IMR-90 (cell line): Measurements from ENCODE around the gene ETFDH. TPM values are rescaled to one million over a fixed set of nuclear protein-coding genes. Genes with fewer than 3 reads are reported as not detected.

Experiments used
- ATAC-seq: fragments of 200-7000 bp; cut with Tn5 transposase; 2 replicates; pipeline ENCODE4 v1.9.1; 2020; ENCODE audit warnings: low read depth, mild to moderate bottlenecking, moderate library complexity
- BruUV-seq: library from RNA; stranded (reverse); fragments of 400-500 nt; replicated peaks from 2 replicates; lab custom pipeline; 2021; lab: Mats Ljungman, UMichigan
- CTCF ChIA-PET: fragments of 300-600 bp; formaldehyde crosslinking; extraction: SDS; loops from one replicate; lab custom pipeline; 2021; ENCODE audit warnings: antibody characterized with exemption; lab: Yijun Ruan, JAX
- POLR2A ChIA-PET: fragments of 300-600 bp; sonication (Branson Sonifier 250); formaldehyde crosslinking; loops from one replicate; lab custom pipeline; 2022; ENCODE audit warnings: antibody characterized with exemption; ENCODE audit not compliant: unreplicated experiment; lab: Charles Lee
- DNase-seq: peaks from one replicate; pipeline ENCODE4 v3.0.0; 2013
- H2AFZ ChIP-seq: replicated peaks from 2 replicates; pipeline ENCODE3; 2013; ENCODE audit warnings: low read length, mild to moderate bottlenecking; ENCODE audit not compliant: poor library complexity
- H2AK5ac ChIP-seq: 2 replicates; pipeline ENCODE4 v1.6.1; 2013; ENCODE audit warnings: low read depth, low read length, inconsistent platforms
- H2AK9ac ChIP-seq: replicated peaks from 2 replicates; pipeline ENCODE3; 2013; ENCODE audit warnings: mild to moderate bottlenecking, low read depth, low read length, moderate library complexity; ENCODE audit not compliant: poor library complexity
- H2BK120ac ChIP-seq: 2 replicates; pipeline ENCODE4 v1.6.1; 2013; ENCODE audit warnings: low read depth, low read length, inconsistent platforms
- H2BK15ac ChIP-seq: 3 replicates; pipeline ENCODE4 v1.6.1; 2013; ENCODE audit warnings: low read depth, low read length, inconsistent platforms
- H2BK20ac ChIP-seq: 2 replicates; pipeline ENCODE4 v1.6.1; 2013; ENCODE audit warnings: low read depth, mild to moderate bottlenecking, inconsistent platforms, low read length, moderate library complexity
- H2BK5ac ChIP-seq: 2 replicates; pipeline ENCODE4 v1.6.1; 2013; ENCODE audit warnings: mild to moderate bottlenecking, low read depth, low read length, inconsistent platforms; ENCODE audit not compliant: poor library complexity, severe bottlenecking
- H3K14ac ChIP-seq: replicated peaks from 2 replicates; pipeline ENCODE4 v1.6.1; 2013; ENCODE audit warnings: low read depth, low read length, inconsistent platforms
- H3K18ac ChIP-seq: 2 replicates; pipeline ENCODE4 v1.6.1; 2013; ENCODE audit warnings: low read depth, low read length, control low read depth
- H3K23ac ChIP-seq: 2 replicates; pipeline ENCODE4 v1.6.1; 2013; ENCODE audit warnings: low read depth, low read length, inconsistent platforms
- H3K27ac ChIP-seq: 2 replicates; pipeline ENCODE4 v1.5.1; 2013; ENCODE audit warnings: mild to moderate bottlenecking, control low read depth, low read length; ENCODE audit not compliant: insufficient read depth
- H3K27me3 ChIP-seq: 2 replicates; pipeline ENCODE4 v1.6.1; 2013; ENCODE audit warnings: low read length; ENCODE audit not compliant: control insufficient read depth, insufficient read depth
- H3K36me3 ChIP-seq: 2 replicates; pipeline ENCODE4 v1.6.1; 2013; ENCODE audit warnings: low read length, mixed read lengths; ENCODE audit not compliant: control insufficient read depth, insufficient read depth
- H3K4ac ChIP-seq: 2 replicates; pipeline ENCODE4 v1.6.1; 2013; ENCODE audit warnings: low read depth, low read length, inconsistent platforms
- H3K4me1 ChIP-seq: 2 replicates; pipeline ENCODE4 v1.6.1; 2013; ENCODE audit warnings: low read length, mixed read lengths; ENCODE audit not compliant: control insufficient read depth, insufficient read depth
- H3K4me2 ChIP-seq: 2 replicates; pipeline ENCODE4 v1.6.1; 2013; ENCODE audit warnings: low read depth, mild to moderate bottlenecking, control low read depth, low read length, moderate library complexity
- H3K4me3 ChIP-seq: 2 replicates; pipeline ENCODE4 v1.5.1; 2013; ENCODE audit warnings: low read depth, mild to moderate bottlenecking, control low read depth, low read length, moderate library complexity; ENCODE audit not compliant: insufficient read depth
- H3K56ac ChIP-seq: 2 replicates; pipeline ENCODE4 v1.6.1; 2013; ENCODE audit warnings: low read length, inconsistent platforms; ENCODE audit not compliant: insufficient read depth; ENCODE audit errors: extremely low read depth
- H3K79me1 ChIP-seq, 2 experiments: 2 replicates each; pipeline ENCODE4 v1.6.1; 2013; ENCODE audit warnings: low read length in 2 of 2, inconsistent platforms in 1 of 2, low read depth in 1 of 2
- H3K9ac ChIP-seq: 2 replicates; pipeline ENCODE4 v1.6.1; 2013; ENCODE audit warnings: low read depth, low read length, control low read depth
- H3K9me1 ChIP-seq: 2 replicates; pipeline ENCODE4 v1.6.1; 2013; ENCODE audit warnings: low read length, inconsistent platforms; ENCODE audit not compliant: insufficient read depth
- H3K9me3 ChIP-seq: 2 replicates; pipeline ENCODE4 v1.6.1; 2013; ENCODE audit warnings: low read length; ENCODE audit not compliant: control insufficient read depth, insufficient read depth
- H4K20me1 ChIP-seq: 2 replicates; pipeline ENCODE4 v1.6.1; 2013; ENCODE audit warnings: low read length, inconsistent platforms; ENCODE audit not compliant: insufficient read depth
- H4K5ac ChIP-seq: 2 replicates; pipeline ENCODE4 v1.6.1; 2013; ENCODE audit warnings: mild to moderate bottlenecking, low read depth, low read length, control low read depth
- H4K8ac ChIP-seq, 2 experiments: 2 replicates each; pipeline ENCODE4 v1.6.1; 2013; ENCODE audit warnings: low read depth in 2 of 2, low read length in 2 of 2, control low read depth in 1 of 2, inconsistent platforms in 1 of 2
- H4K91ac ChIP-seq: 2 replicates; pipeline ENCODE4 v1.6.1; 2013; ENCODE audit warnings: low read depth, low read length, inconsistent platforms; ENCODE audit not compliant: insufficient read depth
- BHLHE40 ChIP-seq: fragments of 150-350 bp; IDR thresholded peaks from 2 replicates; pipeline ENCODE4 v1.6.1; 2016; ENCODE audit warnings: mild to moderate bottlenecking, low read depth, low read length
- CHD1 ChIP-seq: IDR thresholded peaks from 2 replicates; pipeline ENCODE4 v1.6.1; 2012; ENCODE audit warnings: low read depth, low read length, improper control_type of control experiment
- CTCF ChIP-seq: conservative IDR thresholded peaks from 2 replicates; pipeline ENCODE4 v1.5.1; 2012; ENCODE audit warnings: mild to moderate bottlenecking, low read depth, low read length, improper control_type of control experiment
- ELK1 ChIP-seq: fragments of 150-350 bp; IDR thresholded peaks from 2 replicates; pipeline ENCODE4 v1.6.1; 2016; ENCODE audit warnings: low read depth, mild to moderate bottlenecking, low read length, moderate library complexity, borderline replicate concordance
- MAZ ChIP-seq: IDR thresholded peaks from 2 replicates; pipeline ENCODE4 v1.6.1; 2012; ENCODE audit warnings: low read depth, mild to moderate bottlenecking, low read length, improper control_type of control experiment, moderate library complexity, borderline replicate concordance
- MXI1 ChIP-seq: IDR thresholded peaks from 2 replicates; pipeline ENCODE4 v1.6.1; 2012; ENCODE audit warnings: low read depth, mild to moderate bottlenecking, low read length, moderate library complexity, borderline replicate concordance
- NFE2L2 ChIP-seq: fragments of 150-350 bp; IDR thresholded peaks from 2 replicates; pipeline ENCODE4 v1.6.1; 2016; ENCODE audit warnings: low read depth, mild to moderate bottlenecking, low read length
- POLR2A ChIP-seq: IDR thresholded peaks from 2 replicates; pipeline ENCODE4 v1.6.1; 2012; ENCODE audit warnings: mild to moderate bottlenecking, low read depth, low read length
- RCOR1 ChIP-seq: IDR thresholded peaks from 2 replicates; pipeline ENCODE4 v1.6.1; 2012; ENCODE audit warnings: mild to moderate bottlenecking, low read length, improper control_type of control experiment; ENCODE audit not compliant: insufficient replicate concordance
- RFX5 ChIP-seq: IDR thresholded peaks from 2 replicates; pipeline ENCODE4 v1.8.0; 2012; ENCODE audit warnings: low read depth, mild to moderate bottlenecking, low read length, moderate library complexity
- USF2 ChIP-seq: fragments of 150-350 bp; IDR thresholded peaks from 2 replicates; pipeline ENCODE4 v1.6.1; 2017; ENCODE audit warnings: mild to moderate bottlenecking, antibody characterized with exemption, low read length, low read depth
- WGBS, 2 experiments: methylation state at CpG; one replicate each; pipeline versions ENCODE4 v1.1.5 to v1.1.7; 2013; ENCODE audit warnings: missing lambda C conversion rate in 2 of 2; ENCODE audit not compliant: insufficient read length in 1 of 2; ENCODE audit errors: extremely low coverage in 2 of 2; 5-methylcytosine and 5-hydroxymethylcytosine counted together
- dilution Hi-C: fragments of 300-500 bp; cut with HindIII; formaldehyde crosslinking; loops from one replicate; pipeline ENCODE4 v1.14.3; 2018; ENCODE audit warnings: low sequenced_read_pairs; ENCODE audit not compliant: unreplicated experiment
- in situ Hi-C: fragments of 300-500 bp; cut with MboI; formaldehyde crosslinking; loops from 3 replicates; pipeline ENCODE4 v1.14.3; 2019; ENCODE audit warnings: low sequenced_read_pairs, inconsistent platforms, mixed read lengths
- intact Hi-C: fragments of 100-400 bp; cut with micrococcal nuclease; formaldehyde crosslinking; loops from 2 replicates; pipeline ENCODE4 v1.10.0; 2022
- polyA plus RNA-seq, 3 experiments: library from polyadenylated mRNA; depleted of rRNA; stranded (reverse); fragments of >200 nt; gene quantifications; 2 replicates each; pipeline ENCODE4 v1.2.3, GENCODE V29; 2012; ENCODE audit warnings: low replicate concordance in 1 of 3
- total RNA-seq: library from RNA; depleted of rRNA; stranded (reverse); fragments of >200 nt; gene quantifications from 2 replicates; pipeline ENCODE4 v1.2.3, GENCODE V29; 2012

The ETFDH gene
- total and polyA plus RNA-seq, 2 of the 4 experiments (the other 2 are of a cell fraction) = 14.0 to 19.1 TPM

- 60% methylated on average over 1 of the region's 5 CpGs; no CpG with 5 or more reads in 1 of the 2 experiments for WGBS, 2 experiments
- CTCF ChIA-PET = no interaction called here
These were observed 4.0 kb downstream of the ETFDH start for GRCh38 chr4:158676076-158676475.

More at GRCh38 chr4:158676076-158676475, 4.0 kb downstream of the ETFDH start:
- Histone ChIP-seq H3K4me2 (no peak overlapping the region), H2BK20ac (no peak overlapping the region), H3K9me1 (no peaks in the 10 kb centered on the region), H3K4me3 (no peak overlapping the region), H3K36me3 (no peaks in the 10 kb centered on the region), H3K27ac (no peak overlapping the region), H3K79me1 (peaks cover 11 to 19% of the 10 kb centered on the region in 2 experiments; a peak in 3 of 4 replicates), H3K23ac (no peak overlapping the region), H4K8ac (no peak overlapping the region), H3K4ac (no peak overlapping the region), H4K5ac (no peak overlapping the region), H3K27me3 (no peaks in the 10 kb centered on the region), H3K14ac (no peak overlapping the region), H2BK120ac (no peak overlapping the region), H3K4me1 (no peaks in the 10 kb centered on the region), H4K91ac (no peak overlapping the region), H2BK15ac (no peak overlapping the region), H2BK5ac (no peak overlapping the region), H3K9me3 (no peaks in the 10 kb centered on the region), H4K20me1 (no peaks in the 10 kb centered on the region), H3K18ac (no peak overlapping the region), H2AK5ac (no peak overlapping the region), H2AFZ (no peak overlapping the region), H3K56ac (no peak overlapping the region), H2AK9ac (no peak overlapping the region), H3K9ac (no peak overlapping the region)
- in situ Hi-C loops (no loop called here), dilution Hi-C loops (no loop called here), intact Hi-C loops (no loop called here)
- no peak for TF ChIP-seq NFE2L2
- no peak for TF ChIP-seq BHLHE40
- no peak for TF ChIP-seq RCOR1
- no peak for TF ChIP-seq USF2
- no peak for TF ChIP-seq POLR2A
- TF ChIP-seq MXI1 = no peak
- TF ChIP-seq MAZ = no peak
- no peak for TF ChIP-seq CHD1
- TF ChIP-seq RFX5 = no peak
- TF ChIP-seq CTCF = no peak
- TF ChIP-seq ELK1 = no peak
- ATAC-seq (no peak), DNase-seq (no peak)
- no TSS peak for BruUV-seq
- POLR2A ChIA-PET = no interaction called here
